Measurements from ENCODE around the gene OTUD7B.
A peak's percentile ranks its signal among the peaks of the same experiment; 100 is the strongest.

The OTUD7B gene

GRCh38 chr1:149936992-149937705 lies 73.4 kb downstream of the OTUD7B start (continued):
- no peak for TF ChIP-seq ZIC2 (tag by site-specific recombination; IDR thresholded peaks at IDR 0.05)
- no peak for TF ChIP-seq ZNF266 (tag by site-specific recombination; IDR thresholded peaks at IDR 0.05; ENCODE audit: low read depth)
- 0 out of 2 replicates have a peak, but pooled peaks have one; percentile 31 for TF ChIP-seq ZNF24 (tag by site-specific recombination; IDR thresholded peaks at IDR 0.05)
- peak; percentile 57 for TF ChIP-seq PRDM10 (tag by site-specific recombination; IDR thresholded peaks at IDR 0.05)
- no peak for TF ChIP-seq ZNF433 (tag by site-specific recombination; IDR thresholded peaks at IDR 0.05; ENCODE audit: low read depth)
- TF ChIP-seq ZBTB26 (tag by site-specific recombination; optimal IDR thresholded peaks at IDR 0.05) = no peak
- TF ChIP-seq ZNF585B (tag by site-specific recombination; IDR thresholded peaks at IDR 0.05) = no peak
- no peak for TF ChIP-seq ZNF280C (tag by site-specific recombination; IDR thresholded peaks at IDR 0.05)
- no peak for TF ChIP-seq KLF9 (tag by site-specific recombination; IDR thresholded peaks at IDR 0.05; ENCODE audit: low read depth)
- no peak for TF ChIP-seq SALL2 (tag by site-specific recombination; IDR thresholded peaks at IDR 0.05; ENCODE audit: borderline replicate concordance)
- TF ChIP-seq ZFP37 (tag by site-specific recombination; IDR thresholded peaks at IDR 0.05) = 0 out of 2 replicates have a peak, but pooled peaks have one; percentile 35
- TF ChIP-seq ZNF157 (tag by site-specific recombination; IDR thresholded peaks at IDR 0.05) = no peak
- TF ChIP-seq AEBP2 (tag by site-specific recombination; IDR thresholded peaks at IDR 0.05; ENCODE audit: borderline replicate concordance) = no peak
- TF ChIP-seq ELK4 (IDR thresholded peaks at IDR 0.05; ENCODE audit: borderline replicate concordance, low read depth, low read length) = no peak
- no peak for TF ChIP-seq ZNF555 (tag by site-specific recombination; conservative IDR thresholded peaks at IDR 0.05)
- TF ChIP-seq HOXA7 (CRISPR knock-in tag; IDR thresholded peaks at IDR 0.05; ENCODE audit: borderline replicate concordance) = no peak
- no peak for TF ChIP-seq ZNF121 (tag by site-specific recombination; IDR thresholded peaks at IDR 0.05)
- no peak for TF ChIP-seq GLI4 (tag by site-specific recombination; IDR thresholded peaks at IDR 0.05)
- no peak for TF ChIP-seq ZNF501 (tag by site-specific recombination; IDR thresholded peaks at IDR 0.05)
- TF ChIP-seq SP7 (tag by site-specific recombination; IDR thresholded peaks at IDR 0.05) = peak; percentile 36; the same call in 1 of the 2 replicates
- TF ChIP-seq GLIS2 (tag by site-specific recombination; IDR thresholded peaks at IDR 0.05) = no peak
- no peak for TF ChIP-seq PRDM6 (tag by site-specific recombination; IDR thresholded peaks at IDR 0.05)
- TF ChIP-seq ZNF140 (tag by site-specific recombination; IDR thresholded peaks at IDR 0.05) = no peak
- TF ChIP-seq WT1 (tag by site-specific recombination; IDR thresholded peaks at IDR 0.05) = no peak
- TF ChIP-seq ZNF530 (tag by site-specific recombination; IDR thresholded peaks at IDR 0.05; ENCODE audit: low read depth) = no peak
- TF ChIP-seq ZNF274 (IDR thresholded peaks at IDR 0.05; ENCODE audit: low read length) = no peak
- no peak for TF ChIP-seq ZNF274 (tag by site-specific recombination; IDR thresholded peaks at IDR 0.05; ENCODE audit: borderline replicate concordance)
- no peak for TF ChIP-seq ZNF707 (tag by site-specific recombination; IDR thresholded peaks at IDR 0.05)
- TF ChIP-seq ZNF10 (tag by site-specific recombination; IDR thresholded peaks at IDR 0.05) = no peak
